ENCODE data around the gene STRBP.

DNA sequence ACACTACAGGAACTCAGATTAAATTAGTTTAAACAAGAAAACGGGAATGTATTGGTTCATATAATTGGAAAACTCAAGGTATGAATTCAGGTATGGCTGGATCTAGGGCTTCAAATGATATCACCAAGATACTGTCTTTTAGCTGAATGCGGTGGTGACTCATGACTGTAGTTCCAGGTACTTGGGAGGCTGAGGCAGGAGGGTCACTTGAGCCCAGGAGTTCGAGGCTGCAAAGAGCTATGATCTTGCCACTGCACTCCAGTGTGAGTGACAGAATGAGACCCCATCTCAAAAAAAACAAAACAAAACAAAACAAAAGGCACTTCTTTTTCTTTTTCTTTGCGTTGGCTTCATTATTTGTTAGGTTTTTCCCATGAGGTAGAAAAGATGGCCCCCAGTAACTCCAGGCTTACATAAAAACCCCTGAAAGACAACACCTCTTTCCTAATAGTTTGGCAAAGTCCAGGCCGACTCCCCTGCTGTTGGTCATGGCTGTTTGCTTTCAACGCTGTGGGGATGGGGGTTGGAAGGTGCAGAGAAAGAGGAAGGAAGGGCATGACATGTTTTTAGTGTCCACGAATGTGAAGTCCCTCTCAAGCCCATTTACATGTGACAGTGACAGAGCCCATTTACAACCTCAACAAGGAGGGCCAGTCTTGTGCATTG is 47.8 kb upstream of the STRBP start:
- TF ChIP-seq CTCF (IDR thresholded peaks at IDR 0.05) (no peak), POLR2AphosphoS5 (IDR thresholded peaks at IDR 0.05) (no peak)

Measured in prostate gland (tissue), 2 donors.